ENCODE measurements around the gene KHDC3L. TPM values are rescaled to one million over a fixed set of nuclear protein-coding genes. Genes with fewer than 3 reads are reported as not detected.

The KHDC3L gene, protein sequence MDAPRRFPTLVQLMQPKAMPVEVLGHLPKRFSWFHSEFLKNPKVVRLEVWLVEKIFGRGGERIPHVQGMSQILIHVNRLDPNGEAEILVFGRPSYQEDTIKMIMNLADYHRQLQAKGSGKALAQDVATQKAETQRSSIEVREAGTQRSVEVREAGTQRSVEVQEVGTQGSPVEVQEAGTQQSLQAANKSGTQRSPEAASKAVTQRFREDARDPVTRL
- 0.87 TPM for polyA plus RNA-seq (2012; ENCODE audit: insufficient read depth, insufficient read length)

DNA sequence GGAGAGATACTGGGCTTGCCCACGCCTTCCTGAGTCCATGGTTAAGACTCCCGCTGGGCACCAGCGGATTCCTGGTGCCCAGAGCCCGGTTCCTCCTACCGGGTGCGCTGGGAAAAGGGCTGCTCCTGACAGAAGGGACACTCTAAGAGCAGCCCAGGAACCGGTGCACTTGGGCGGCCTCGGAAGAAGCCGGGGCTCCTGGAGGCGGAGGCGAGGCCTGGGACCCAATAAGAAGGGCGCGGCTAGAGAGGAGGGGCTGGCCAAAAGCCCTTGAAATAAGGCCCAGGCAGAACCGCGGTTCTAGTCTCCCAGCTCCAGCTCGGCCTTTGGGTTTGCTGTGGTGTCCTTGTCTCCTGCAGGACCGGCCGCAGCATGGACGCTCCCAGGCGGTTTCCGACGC, at the start of gene KHDC3L:
Gene KHDC3L (plus strand): TSS at position 301 of the 400 bp plus-strand sequence. CDS start 72 bp downstream, at position 373.
- no peak within 1 kb of the TSS for H3K4me3 ChIP-seq (ENCODE audit: low read length)
- no peak for DNase-seq (ENCODE audit: low read depth, low spot score)

DNA sequence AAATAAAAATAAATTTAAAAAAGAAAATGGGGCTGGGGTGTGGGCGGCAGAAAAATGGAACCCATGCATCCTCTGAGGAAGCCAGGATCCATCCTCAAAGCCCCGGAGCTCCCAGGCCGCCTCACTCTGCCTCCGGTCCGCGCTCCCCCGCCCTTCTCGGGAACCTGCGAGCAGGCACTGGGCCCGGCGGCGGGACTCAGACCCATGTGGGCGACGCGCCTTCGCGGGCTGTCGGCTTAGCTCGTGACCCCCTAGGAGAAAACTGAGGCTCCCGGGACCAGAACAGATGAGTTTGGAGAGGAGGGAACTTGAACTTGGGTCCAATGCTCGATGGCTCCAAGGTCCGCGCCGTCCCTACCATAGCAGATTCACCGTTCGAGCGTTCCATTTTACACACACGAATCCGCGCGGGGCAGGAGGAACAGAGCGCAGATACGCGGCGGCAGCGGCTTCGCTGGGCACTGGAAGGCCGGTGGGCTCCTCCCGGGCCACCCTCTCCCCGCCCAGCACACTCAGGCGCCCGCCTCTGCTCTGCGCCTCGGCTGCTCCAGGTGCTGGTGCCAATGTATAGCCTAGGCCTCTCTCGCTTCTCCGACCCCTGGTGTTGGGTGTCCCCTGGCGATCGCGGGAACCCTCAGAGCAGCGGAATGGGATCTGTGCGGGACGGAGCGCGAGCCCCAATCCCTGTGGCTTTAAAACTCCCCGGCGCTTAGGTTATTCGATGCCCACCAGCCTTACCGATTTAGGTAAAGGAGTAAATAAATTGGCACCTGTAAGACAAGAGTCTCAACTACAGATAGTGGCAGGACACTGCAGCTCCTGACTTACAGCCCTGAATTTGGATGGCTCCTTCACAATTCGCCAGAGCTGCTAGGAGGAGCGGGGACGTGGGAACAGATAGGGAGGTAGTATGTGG, 47.6 kb upstream of the KHDC3L start:
- no peak overlapping the region for H3K4me3 ChIP-seq (ENCODE audit: low read length)

DNA sequence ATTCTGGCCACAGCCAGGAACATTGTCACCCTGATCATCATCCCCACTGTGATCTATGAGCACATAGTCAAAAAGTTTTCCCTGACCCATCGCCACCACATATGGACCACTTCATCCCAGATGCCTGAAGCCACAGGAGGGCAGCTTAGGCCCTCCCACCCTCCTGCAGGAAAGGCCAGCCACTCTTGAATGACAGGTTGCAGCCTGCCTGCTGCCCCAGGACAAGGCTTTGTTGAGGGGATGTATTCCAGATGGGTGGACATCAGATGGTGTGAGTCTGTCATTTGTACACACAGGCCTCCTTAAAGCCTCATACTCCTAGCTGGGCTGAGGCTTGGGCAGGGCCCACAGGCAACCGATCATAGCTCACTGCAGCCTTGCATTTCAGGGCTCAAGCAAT, 39.1 kb upstream of the KHDC3L start:
- no peak overlapping the region for H3K4me3 ChIP-seq (ENCODE audit: low read length)
- DNase-seq (ENCODE audit: low read depth, low spot score), result no peak

More for the DNA sequence above, 47.6 kb upstream of the KHDC3L start:
- DNase-seq (ENCODE audit: low read depth, low spot score), result no peak

DNA sequence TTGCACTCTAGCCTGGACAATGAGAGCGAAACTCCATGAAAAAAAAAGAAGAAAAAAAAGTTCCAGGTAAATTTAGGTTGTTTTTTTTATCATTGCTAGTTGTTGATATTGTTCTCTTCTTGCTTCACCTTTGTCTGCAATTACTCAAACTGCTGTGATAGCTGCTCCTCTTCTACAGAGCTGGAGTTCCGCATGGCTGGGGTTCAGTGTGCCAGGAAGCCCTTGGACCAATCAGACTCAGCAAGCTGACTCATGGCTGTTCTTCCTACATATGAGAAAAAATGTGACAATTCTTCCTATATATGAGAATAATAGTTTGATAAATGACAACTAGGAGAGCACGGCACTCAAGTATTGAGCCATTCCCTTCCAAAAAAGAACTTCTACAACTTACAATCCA, 36.8 kb upstream of the KHDC3L start:
- H3K4me3 ChIP-seq (ENCODE audit: low read length), result no peak overlapping the region

DNA sequence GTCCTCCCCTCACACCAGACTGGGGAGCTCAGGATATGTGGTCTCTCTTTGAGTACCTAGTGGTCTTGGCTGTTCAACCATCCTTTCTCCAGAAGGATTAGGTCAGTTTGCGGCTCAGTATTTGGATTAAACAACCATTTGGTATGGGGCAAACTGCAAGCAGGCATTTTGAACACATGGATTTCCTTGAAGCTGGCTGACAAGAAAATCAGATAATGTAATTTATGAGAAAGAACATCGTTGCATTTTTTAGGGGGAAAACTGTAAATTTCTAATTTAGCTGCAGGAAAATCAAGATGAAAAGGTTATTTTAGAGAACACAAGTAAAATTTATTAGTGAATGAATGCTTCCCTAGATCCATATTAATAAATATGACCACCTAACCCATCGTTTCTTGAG, 33.7 kb upstream of the KHDC3L start:
- H3K4me3 ChIP-seq (ENCODE audit: low read length), result no peak overlapping the region
- DNase-seq (ENCODE audit: low read depth, low spot score), result no peak

More for the DNA sequence above, 36.8 kb upstream of the KHDC3L start:
- DNase-seq (ENCODE audit: low read depth, low spot score), result no peak

DNA sequence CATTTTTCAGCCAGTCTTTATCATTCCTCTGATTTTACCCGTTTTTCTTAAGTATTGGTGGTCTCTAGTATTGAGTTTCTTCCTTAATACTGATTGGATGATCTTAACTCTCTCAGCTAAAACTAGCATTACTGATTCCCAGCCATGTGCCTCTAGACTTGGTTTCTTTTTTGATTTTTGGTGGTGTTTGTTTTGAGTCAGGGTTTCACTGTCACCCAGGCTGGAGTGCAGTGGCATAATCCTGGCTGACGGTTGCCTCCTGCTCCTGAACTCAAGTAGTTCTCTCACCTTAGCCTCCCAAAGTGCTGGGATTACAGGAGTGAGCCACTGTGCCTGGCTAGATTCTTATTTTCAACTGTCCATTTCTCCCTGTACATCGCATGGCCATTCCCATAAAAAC, 33.3 kb upstream of the KHDC3L start:
- DNase-seq (ENCODE audit: low read depth, low spot score), result no peak

DNA sequence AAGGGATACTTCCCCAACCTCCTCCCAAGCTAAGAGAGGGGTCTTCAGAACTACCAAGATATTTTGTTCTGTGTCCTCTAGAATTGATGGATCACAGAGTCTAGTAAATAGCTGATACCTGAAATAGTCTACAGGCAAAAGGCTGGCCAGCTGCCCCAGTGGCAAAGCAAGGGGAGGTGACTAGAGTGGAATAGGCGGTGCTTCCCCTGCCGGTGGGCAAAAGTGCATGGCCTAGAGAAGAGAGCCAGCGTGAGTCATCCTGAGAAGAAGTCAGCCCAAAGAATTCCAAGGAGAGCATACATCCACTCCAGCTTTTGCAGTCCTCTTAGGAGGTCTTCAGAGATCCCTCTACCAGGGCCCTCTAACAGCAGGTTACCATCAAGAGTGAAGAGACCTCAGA, 23.1 kb upstream of the KHDC3L start:
- no peak for DNase-seq (ENCODE audit: low read depth, low spot score)
- H3K4me3 ChIP-seq (ENCODE audit: low read length), result no peak overlapping the region

More for the DNA sequence above, 33.3 kb upstream of the KHDC3L start:
- H3K4me3 ChIP-seq (ENCODE audit: low read length), result no peak overlapping the region

DNA sequence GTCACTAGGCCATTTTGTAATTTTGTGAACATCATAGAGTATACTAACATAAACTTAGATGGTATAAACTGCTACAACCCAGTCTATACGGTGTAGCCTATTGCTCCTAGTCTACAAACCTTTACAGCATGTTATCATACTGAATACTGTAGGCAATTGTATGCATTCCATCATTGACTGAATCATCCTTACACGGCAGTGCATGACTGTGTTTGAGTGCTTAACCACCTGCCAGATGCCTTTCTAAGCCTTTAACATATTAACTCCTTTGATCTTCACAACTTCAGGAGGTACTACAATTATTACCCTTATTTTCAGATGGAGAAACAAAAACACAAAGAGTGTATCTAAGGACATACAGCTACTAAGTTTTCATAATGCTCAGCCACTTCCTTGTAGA, 22.4 kb upstream of the KHDC3L start:
- no peak for DNase-seq (ENCODE audit: low read depth, low spot score)
- no peak overlapping the region for H3K4me3 ChIP-seq (ENCODE audit: low read length)

DNA sequence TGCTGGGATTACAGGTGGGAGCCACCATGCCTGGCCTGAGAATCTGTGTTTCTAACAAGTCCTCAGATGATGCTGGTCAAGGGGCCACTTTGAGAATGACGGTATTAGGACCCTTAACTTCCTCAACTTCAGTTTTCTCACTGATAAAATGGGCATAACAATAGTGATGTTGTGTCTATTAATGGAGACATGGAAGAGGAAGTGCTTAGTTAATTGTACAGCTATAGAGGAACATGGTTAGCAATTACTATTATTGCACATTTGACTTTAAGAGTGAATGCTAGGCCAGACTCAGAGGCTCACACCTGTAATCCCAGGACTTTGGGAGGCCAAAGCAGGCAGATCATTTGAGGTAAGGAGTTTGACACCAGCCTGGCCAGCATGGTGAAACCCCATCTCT, 21.1 kb upstream of the KHDC3L start:
- no peak overlapping the region for H3K4me3 ChIP-seq (ENCODE audit: low read length)

DNA sequence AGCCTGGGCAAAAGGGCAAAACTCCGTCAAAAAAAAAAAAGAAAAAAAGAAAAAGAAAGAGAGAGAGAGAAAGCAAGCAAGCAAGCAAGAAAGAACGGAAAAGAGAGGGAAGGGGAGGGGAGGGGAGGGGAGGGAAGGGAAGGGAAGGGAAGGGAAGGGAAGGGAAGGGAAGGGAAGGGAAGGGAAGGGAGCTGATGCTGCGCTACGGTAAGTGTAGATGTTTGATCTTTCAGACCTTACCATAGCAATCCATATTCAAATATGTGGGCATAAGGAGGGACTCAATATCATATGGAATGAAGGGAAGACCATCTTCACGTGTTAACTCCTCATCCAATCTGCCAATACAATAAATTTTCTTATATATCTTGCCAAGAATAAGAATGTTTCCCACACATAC, 20.3 kb upstream of the KHDC3L start:
- no peak overlapping the region for H3K4me3 ChIP-seq (ENCODE audit: low read length)
- no peak for DNase-seq (ENCODE audit: low read depth, low spot score)

More for the DNA sequence above, 21.1 kb upstream of the KHDC3L start:
- no peak for DNase-seq (ENCODE audit: low read depth, low spot score)

DNA sequence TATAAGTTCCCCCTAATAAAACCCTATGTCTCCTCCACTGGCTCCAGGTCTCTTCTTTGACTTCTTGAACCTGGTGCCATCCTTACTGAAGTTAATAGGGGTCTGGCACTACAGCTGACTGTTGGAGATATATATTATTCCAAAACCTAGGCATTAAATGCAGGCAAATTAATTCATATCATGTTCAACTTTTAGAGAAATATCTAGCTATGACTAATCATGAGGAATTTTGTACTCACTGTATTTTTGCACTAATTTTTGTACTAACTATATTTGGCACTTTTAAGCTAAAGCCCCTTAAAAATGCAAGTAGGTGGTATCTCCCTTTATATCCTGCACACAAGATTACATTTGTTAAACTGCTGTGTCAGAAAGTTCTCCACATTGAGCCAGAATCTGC, 19.3 kb upstream of the KHDC3L start:
- H3K4me3 ChIP-seq (ENCODE audit: low read length), result no peak overlapping the region
- no peak for DNase-seq (ENCODE audit: low read depth, low spot score)

DNA sequence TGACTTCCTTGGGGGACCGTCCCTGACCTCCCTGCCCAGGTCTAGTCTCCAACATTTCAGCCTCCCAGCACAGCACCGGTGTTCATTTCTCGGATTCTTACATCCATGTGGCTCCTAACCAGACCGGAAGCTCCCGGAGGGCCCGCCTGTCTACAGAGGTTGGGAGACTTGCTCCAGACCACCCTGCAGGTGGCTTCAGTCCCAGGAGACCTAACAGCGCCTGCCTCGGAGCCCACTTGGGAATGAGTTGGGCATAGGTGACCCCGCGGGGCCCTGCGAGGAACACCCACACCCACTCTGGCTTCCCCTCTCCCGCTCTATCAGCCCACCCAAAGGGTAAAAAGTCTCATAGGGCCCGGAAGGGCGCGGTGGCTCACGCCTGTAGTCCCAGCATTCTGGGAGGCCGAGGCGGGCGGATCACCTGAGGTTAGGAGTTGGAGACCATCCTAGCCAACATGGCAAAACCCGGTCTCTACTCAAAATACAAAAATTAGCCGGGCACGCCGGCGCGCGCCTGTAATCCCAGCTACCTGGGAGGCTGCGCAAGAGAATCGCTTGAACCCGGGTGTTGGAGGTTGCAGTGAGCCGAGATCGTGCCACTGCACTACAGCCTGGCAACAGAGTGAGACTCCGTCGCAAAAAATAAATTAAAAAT, 13.8 kb upstream of the KHDC3L start:
- DNase-seq (ENCODE audit: low read depth, low spot score), result no peak
- H3K4me3 ChIP-seq (ENCODE audit: low read length), result no peak overlapping the region

DNA sequence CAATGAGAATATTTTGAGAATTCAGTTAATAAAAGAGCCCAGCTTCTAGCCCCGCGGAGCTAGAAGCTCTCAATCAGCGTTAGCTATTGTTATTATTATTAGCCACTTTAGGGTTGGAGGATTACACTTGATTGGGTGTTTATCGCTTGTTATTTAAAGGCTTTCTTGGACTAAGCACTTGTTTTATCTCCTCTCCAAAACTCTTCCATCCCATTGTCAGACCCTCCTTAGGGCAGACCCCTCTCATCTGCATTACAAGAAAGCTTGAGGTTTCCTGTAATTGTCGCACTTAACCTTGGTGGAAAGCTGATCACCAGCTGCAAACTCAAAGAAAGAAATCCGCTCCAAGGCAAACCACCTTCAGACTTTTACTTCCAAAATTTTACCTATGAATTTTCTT, 13.1 kb upstream of the KHDC3L start:
- DNase-seq (ENCODE audit: low read depth, low spot score), result no peak
- no peak overlapping the region for H3K4me3 ChIP-seq (ENCODE audit: low read length)

DNA sequence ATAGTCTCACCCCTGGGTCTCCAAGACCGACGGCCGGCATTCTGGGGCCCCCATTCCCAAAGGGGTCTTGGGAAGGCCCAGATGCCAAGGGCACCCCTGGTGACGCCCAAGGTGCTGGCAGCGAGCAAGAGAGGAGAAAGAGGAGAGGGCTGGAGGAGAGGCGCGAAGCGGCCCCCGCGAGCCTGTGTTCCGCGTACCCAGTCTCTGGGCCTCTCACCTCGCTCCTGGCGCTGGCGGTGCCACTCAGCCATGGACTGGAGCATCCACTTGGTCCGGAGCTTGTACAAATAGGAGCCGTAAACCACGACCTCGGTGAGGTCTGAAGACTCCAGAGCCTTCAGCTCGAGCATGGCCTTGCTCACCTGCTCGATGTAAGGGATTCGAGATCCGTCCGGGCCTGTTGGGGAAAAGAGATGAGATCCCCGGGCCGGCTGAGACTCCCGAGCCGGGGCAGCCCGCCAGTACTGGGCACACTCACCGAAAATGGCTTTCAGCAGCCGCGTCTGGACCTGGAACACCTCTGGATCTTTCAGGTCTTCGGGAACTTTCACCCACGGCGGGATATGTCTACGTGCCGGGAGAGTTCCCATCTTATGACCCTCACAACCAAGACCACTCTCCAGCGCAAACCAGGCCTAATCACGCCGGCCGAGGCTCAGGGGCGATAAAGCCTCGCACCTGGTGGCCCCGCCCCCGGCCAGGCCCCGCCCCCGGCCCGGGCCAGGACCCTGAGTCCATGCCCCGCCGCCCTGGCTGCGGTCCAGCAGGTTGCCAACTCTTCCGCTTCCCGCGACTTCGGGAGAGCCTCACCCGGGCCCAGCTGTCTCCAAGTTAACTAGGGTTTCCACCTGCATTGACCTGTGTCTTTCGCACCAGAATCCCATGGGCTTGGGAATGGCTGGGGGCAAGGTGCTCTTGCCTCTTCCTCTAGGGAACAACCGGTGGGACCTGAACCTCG, 8.5 kb upstream of the KHDC3L start, which contains the start of gene DPPA5:
Gene DPPA5 (minus strand): TSS at position 641 of the 958 bp plus-strand sequence. CDS start 51 bp downstream, at position 590.
- no peak within 1 kb of the TSS for H3K4me3 ChIP-seq (ENCODE audit: low read length)
- DNase-seq (ENCODE audit: low read depth, low spot score), result no peak

DNA sequence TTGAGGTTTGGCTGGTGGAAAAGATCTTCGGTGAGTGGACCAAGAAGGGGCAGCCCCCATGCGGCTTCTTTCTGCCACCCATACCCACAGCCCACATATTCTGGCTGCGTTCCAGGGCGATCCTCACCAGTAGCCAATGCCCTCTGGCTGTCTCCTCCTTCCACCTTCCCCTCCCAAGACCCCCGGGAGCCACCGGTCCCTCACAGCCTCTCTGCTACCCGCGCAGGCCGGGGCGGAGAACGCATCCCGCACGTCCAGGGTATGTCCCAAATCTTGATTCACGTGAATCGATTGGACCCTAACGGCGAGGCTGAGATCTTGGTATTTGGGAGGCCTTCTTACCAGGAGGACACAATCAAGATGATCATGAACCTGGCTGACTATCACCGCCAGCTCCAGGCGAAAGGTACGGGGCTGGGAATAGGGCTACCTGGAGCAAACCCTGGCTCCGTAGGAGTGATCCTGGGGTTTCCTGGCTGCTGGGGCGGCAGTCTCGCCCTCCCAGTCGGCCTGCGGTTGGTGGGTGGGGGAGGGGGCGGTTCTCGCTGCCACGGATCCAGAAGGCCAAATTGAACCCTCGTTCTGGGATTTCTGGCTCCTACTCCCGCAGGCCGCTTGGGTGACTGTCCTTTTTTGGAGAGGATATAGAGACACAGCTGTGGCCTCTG, 545 bp downstream of the KHDC3L start:
- no peak overlapping the region for H3K4me3 ChIP-seq (ENCODE audit: low read length)
- DNase-seq (ENCODE audit: low read depth, low spot score), result no peak

DNA sequence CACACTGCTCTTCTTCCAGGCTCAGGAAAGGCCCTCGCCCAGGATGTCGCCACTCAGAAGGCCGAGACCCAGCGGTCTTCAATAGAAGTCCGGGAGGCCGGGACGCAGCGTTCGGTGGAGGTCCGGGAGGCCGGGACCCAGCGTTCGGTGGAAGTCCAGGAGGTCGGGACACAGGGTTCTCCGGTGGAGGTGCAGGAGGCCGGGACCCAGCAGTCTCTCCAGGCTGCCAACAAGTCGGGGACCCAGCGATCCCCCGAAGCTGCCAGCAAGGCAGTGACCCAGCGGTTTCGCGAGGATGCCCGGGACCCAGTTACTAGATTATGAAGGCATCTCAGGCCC, 1.0 kb downstream of the KHDC3L start:
- no peak overlapping the region for H3K4me3 ChIP-seq (ENCODE audit: low read length)
- no peak for DNase-seq (ENCODE audit: low read depth, low spot score)

DNA sequence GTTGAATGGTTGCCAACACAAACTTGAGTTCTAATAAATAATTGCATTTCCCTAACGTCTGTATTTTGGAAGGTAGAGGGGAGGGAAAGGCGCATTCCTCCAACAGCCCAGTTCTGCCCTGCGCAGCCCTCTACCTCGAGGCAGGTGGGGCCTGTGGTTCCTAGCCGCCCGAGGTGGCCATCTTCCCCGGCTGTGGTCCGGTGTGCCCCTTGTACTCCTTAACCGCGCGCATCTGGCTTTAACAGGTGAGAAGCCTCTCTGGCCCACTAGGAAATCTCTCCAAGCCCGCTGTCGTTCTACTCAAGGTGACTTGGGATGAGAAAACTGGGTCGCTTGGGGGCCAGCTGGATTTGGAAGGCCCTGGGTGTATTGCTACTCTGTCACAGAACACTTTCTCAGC, 1.7 kb downstream of the KHDC3L start:
- H3K4me3 ChIP-seq (ENCODE audit: low read length), result no peak overlapping the region
- no peak for DNase-seq (ENCODE audit: low read depth, low spot score)

DNA sequence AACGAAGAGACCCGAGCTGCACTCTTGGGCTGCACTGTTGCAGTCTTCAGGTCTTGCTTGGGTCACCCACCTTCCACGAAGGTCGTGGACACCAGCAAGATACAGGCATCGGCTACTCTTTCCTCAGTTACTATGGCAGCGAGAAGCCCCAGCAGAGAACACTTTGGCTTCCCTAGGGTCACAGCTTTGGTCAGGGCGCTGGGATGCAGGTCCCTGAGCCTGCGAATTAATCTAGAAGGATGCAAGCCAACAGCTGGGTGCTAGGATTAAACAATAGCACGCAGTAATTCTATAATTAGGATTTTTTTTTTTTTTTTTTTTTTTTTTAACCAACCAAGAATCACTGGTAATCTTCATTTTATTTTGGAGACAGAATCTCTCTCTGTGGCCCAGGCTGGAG, 2.1 kb downstream of the KHDC3L start:
- H3K4me3 ChIP-seq (ENCODE audit: low read length), result no peak overlapping the region
- DNase-seq (ENCODE audit: low read depth, low spot score), result no peak
